K562 (cell line): Measurements from ENCODE around the gene GAP43.

ENCODE experiments used
- EZH2 ChIP-seq: IDR thresholded peaks from 2 replicates; pipeline ENCODE4 v1.6.1; 2012; ENCODE audit warnings: low read depth, mild to moderate bottlenecking, inconsistent platforms, low read length, borderline replicate concordance
- GATA2 ChIP-seq: sonication (generic); formaldehyde crosslinking; IDR thresholded peaks from 2 replicates; pipeline ENCODE4 v1.4.0; 2020; ENCODE audit warnings: mild to moderate bottlenecking, missing genetic modification reagents
- MAFG ChIP-seq: fragments of 450-650 bp; conservative IDR thresholded peaks from 2 replicates; pipeline ENCODE4 v1.6.1; 2016; ENCODE audit warnings: missing genetic modification characterization, missing compliant biosample characterization
- YY1 ChIP-seq, 3 experiments: IDR thresholded peaks; 2 replicates each; pipeline ENCODE4 v1.6.1; 2011; ENCODE audit warnings: low read length in 2 of 3, mild to moderate bottlenecking in 2 of 3, moderate library complexity in 2 of 3, borderline replicate concordance in 1 of 3, control low read depth in 1 of 3, low read depth in 1 of 3; ENCODE audit not compliant: insufficient read depth in 3 of 3, insufficient replicate concordance in 2 of 3, control insufficient read depth in 1 of 3, insufficient read length in 1 of 3; ENCODE audit errors: extremely low read depth in 1 of 3
- ZFX ChIP-seq: sonication (generic); formaldehyde crosslinking; IDR thresholded peaks from 2 replicates; pipeline ENCODE4 v1.8.0; 2022; ENCODE audit warnings: mild to moderate bottlenecking, missing genetic modification reagents, moderate library complexity
- TF ChIP-seq, protein P1 (sequence below), 3 experiments: IDR thresholded peaks in 2 of 3; conservative IDR thresholded peaks in 1 of 3; 2 replicates each; pipeline ENCODE4 v1.5.1; 2011 to 2012; ENCODE audit warnings: low read length in 3 of 3, mild to moderate bottlenecking in 3 of 3, control low read depth in 2 of 3, improper control_type of control experiment in 1 of 3, inconsistent platforms in 1 of 3, low read depth in 1 of 3, mixed read lengths in 1 of 3, moderate library complexity in 1 of 3; ENCODE audit not compliant: insufficient read depth in 2 of 3

DNA sequence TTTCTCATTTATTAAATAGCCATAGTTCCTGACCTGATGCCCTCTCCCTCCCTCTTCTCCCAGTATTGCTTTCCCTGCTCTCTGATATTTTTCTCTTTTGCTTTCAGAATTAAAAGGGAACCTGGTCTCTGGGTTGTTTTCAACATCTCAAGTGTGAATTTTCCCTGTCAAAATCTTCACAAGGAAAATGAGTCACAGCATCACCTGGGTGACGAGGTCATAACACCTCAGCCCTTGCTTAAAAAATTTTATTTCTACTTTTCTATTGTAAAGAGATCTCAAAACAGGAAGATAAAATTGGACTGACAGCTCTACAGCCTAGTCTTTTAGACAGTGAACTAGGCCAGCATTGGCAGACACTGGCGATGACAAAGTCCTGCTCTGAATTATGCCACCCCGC, 40.1 kb downstream of the GAP43 start:
- TF ChIP-seq, protein P1, sequence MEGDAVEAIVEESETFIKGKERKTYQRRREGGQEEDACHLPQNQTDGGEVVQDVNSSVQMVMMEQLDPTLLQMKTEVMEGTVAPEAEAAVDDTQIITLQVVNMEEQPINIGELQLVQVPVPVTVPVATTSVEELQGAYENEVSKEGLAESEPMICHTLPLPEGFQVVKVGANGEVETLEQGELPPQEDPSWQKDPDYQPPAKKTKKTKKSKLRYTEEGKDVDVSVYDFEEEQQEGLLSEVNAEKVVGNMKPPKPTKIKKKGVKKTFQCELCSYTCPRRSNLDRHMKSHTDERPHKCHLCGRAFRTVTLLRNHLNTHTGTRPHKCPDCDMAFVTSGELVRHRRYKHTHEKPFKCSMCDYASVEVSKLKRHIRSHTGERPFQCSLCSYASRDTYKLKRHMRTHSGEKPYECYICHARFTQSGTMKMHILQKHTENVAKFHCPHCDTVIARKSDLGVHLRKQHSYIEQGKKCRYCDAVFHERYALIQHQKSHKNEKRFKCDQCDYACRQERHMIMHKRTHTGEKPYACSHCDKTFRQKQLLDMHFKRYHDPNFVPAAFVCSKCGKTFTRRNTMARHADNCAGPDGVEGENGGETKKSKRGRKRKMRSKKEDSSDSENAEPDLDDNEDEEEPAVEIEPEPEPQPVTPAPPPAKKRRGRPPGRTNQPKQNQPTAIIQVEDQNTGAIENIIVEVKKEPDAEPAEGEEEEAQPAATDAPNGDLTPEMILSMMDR (IDR thresholded peaks at IDR 0.05 in 2 of 3, conservative IDR thresholded peaks at IDR 0.05 in 1 of 3; ENCODE audit: insufficient read depth in 2 of 3, low read depth in 1 of 3, low read length in 3 of 3) = no peak
- TF ChIP-seq GATA2 = no peak
- no peak for TF ChIP-seq ZFX (CRISPR knock-in tag)
- TF ChIP-seq EZH2 = no peak
- TF ChIP-seq MAFG = no peak
- TF ChIP-seq YY1 (IDR thresholded peaks at IDR 0.05; ENCODE audit: borderline replicate concordance in 1 of 3, control insufficient read depth in 1 of 3, extremely low read depth in 1 of 3, insufficient read depth in 3 of 3, insufficient read length in 1 of 3, insufficient replicate concordance in 2 of 3, low read depth in 1 of 3, low read length in 2 of 3) = no peak
